ENCODE results near the gene ZNF280A.
"Not testable (repeated sequence)": the region's sequence is repeated elsewhere in the genome, so short reads cannot be mapped to it uniquely, and the experiment has no call there.

Gene ZNF280A

DNA sequence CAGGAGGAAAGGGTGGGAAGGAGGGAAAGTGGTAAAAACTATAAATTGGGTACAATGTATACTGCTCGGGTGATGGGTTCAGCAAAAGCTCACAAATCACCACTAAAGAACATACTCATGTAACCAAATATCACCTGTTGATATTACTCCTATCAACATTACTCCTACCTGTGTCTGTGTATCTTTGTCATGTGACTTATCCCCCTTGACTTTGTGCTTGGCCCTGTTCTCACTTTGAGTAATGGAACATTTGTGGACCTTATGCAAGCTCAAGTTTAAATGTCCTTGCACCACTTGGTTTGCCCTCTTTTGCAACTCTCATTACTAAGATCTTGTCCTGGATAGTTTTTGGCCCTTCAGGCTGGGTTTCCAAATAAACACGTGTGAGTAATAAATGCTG lies 50.5 kb downstream of the ZNF280A start:
- no peak overlapping the region for H3K4me3 ChIP-seq (replicated peaks; ENCODE audit: insufficient read depth, low read length)
- TF ChIP-seq, protein P1, sequence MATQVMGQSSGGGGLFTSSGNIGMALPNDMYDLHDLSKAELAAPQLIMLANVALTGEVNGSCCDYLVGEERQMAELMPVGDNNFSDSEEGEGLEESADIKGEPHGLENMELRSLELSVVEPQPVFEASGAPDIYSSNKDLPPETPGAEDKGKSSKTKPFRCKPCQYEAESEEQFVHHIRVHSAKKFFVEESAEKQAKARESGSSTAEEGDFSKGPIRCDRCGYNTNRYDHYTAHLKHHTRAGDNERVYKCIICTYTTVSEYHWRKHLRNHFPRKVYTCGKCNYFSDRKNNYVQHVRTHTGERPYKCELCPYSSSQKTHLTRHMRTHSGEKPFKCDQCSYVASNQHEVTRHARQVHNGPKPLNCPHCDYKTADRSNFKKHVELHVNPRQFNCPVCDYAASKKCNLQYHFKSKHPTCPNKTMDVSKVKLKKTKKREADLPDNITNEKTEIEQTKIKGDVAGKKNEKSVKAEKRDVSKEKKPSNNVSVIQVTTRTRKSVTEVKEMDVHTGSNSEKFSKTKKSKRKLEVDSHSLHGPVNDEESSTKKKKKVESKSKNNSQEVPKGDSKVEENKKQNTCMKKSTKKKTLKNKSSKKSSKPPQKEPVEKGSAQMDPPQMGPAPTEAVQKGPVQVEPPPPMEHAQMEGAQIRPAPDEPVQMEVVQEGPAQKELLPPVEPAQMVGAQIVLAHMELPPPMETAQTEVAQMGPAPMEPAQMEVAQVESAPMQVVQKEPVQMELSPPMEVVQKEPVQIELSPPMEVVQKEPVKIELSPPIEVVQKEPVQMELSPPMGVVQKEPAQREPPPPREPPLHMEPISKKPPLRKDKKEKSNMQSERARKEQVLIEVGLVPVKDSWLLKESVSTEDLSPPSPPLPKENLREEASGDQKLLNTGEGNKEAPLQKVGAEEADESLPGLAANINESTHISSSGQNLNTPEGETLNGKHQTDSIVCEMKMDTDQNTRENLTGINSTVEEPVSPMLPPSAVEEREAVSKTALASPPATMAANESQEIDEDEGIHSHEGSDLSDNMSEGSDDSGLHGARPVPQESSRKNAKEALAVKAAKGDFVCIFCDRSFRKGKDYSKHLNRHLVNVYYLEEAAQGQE (IDR thresholded peaks at IDR 0.05; ENCODE audit: insufficient replicate concordance, low read depth) = no peak
- no peak for TF ChIP-seq POLR2AphosphoS5 (IDR thresholded peaks at IDR 0.05; ENCODE audit: low read depth)
- TF ChIP-seq SPI1 (IDR thresholded peaks at IDR 0.05; ENCODE audit: borderline replicate concordance, low read depth) = no peak
- TF ChIP-seq, protein P2, sequence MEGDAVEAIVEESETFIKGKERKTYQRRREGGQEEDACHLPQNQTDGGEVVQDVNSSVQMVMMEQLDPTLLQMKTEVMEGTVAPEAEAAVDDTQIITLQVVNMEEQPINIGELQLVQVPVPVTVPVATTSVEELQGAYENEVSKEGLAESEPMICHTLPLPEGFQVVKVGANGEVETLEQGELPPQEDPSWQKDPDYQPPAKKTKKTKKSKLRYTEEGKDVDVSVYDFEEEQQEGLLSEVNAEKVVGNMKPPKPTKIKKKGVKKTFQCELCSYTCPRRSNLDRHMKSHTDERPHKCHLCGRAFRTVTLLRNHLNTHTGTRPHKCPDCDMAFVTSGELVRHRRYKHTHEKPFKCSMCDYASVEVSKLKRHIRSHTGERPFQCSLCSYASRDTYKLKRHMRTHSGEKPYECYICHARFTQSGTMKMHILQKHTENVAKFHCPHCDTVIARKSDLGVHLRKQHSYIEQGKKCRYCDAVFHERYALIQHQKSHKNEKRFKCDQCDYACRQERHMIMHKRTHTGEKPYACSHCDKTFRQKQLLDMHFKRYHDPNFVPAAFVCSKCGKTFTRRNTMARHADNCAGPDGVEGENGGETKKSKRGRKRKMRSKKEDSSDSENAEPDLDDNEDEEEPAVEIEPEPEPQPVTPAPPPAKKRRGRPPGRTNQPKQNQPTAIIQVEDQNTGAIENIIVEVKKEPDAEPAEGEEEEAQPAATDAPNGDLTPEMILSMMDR (IDR thresholded peaks at IDR 0.05; ENCODE audit: insufficient read depth, low read length) = no peak
- TF ChIP-seq GABPA (IDR thresholded peaks at IDR 0.05; ENCODE audit: low read depth) = no peak
- no peak for DNase-seq (ENCODE audit: low read depth in 1 of 2, low spot score in 1 of 2)
- no peaks in the 10 kb centered on the region for H3K27me3 ChIP-seq (ENCODE audit: insufficient read depth, poor library complexity, severe bottlenecking)
- H3K27ac ChIP-seq (replicated peaks) = no peak overlapping the region

DNA sequence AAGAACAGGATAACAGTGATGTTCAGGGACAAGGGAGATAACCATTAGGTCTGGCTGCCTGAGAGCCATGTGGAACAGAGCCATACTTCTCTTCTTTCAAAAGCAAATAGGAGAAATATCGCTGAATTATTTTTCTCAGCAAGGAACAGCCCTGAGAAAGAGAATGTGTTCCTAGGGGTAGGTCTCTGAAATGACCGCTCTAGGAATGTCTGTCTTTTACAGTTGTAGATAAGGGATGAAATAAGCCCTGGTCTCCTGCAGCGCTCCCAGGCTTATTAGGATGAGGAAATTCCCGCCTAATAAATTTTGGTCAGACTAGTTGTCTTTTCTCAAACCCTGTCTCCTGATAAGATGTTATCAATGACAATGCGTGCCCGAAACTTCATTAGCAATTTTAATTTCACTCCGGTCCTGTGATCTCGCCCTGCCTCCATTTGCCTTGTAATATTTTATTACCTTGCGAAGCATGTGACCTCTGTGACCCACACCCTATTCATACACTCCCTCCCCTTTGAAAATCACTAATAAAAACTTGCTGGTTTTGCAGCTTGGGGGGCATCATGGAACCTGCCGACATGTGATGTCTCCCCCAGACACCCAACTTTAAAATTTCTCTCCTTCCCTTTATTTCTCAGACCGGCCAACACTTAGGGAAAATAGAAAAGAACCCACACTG lies 51.1 kb downstream of the ZNF280A start:
- H3K4me3 ChIP-seq (replicated peaks; ENCODE audit: insufficient read depth, low read length); H3K27ac ChIP-seq (replicated peaks); DNase-seq (ENCODE audit: low read depth in 1 of 2, low spot score in 1 of 2); H3K27me3 ChIP-seq (ENCODE audit: insufficient read depth, poor library complexity, severe bottlenecking): not testable (repeated sequence)

DNA sequence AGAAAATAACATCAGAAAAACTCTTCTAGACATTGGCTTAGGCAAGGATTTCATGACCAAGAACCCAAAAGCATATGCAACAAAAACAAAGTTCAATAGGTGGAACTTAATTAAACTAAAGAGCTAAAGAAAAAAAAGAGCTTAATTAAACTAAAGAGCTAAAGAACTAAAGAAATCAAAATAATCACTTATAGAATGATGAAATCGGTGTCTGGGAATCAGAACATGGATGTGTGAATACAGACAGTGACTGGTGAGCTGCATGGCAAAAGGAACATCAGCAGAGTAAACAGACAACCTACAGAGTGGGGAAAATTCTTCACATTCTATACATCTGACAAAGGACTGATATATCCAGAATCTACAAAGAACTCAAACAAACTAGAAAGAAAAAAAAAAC lies 53.0 kb downstream of the ZNF280A start:
- TF ChIP-seq, protein P1 (IDR thresholded peaks at IDR 0.05; ENCODE audit: insufficient replicate concordance, low read depth) = no peak
- TF ChIP-seq SPI1 (IDR thresholded peaks at IDR 0.05; ENCODE audit: borderline replicate concordance, low read depth) (no peak), GABPA (IDR thresholded peaks at IDR 0.05; ENCODE audit: low read depth) (no peak)
- TF ChIP-seq, protein P2 (IDR thresholded peaks at IDR 0.05; ENCODE audit: insufficient read depth, low read length) = no peak
- H3K4me3 ChIP-seq (replicated peaks; ENCODE audit: insufficient read depth, low read length) = no peak overlapping the region
- no peak overlapping the region for H3K27ac ChIP-seq (replicated peaks)
- no peaks in the 10 kb centered on the region for H3K27me3 ChIP-seq (ENCODE audit: insufficient read depth, poor library complexity, severe bottlenecking)
- DNase-seq (ENCODE audit: low read depth in 1 of 2, low spot score in 1 of 2) = no peak

DNA sequence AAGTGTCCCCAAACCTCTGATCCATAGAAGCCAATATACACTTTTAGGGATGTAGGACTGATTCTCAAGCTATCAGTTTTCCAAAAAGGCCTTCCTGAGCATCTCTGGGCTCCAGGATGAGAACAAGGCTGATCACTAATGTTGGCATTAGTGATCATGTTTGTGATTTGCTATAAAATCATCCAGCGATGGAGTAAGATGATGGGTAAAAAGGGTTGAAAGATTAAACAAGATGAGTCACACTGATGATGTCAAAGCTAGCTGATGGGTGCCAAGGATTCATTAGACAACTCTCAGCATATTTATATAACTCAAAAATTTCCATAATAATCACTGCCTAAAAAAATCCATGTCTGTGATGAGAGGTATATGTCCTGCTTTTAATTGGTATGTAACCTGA lies 54.3 kb downstream of the ZNF280A start:
- TF ChIP-seq, protein P2 (IDR thresholded peaks at IDR 0.05; ENCODE audit: insufficient read depth, low read length) = no peak
- TF ChIP-seq POLR2AphosphoS5 (IDR thresholded peaks at IDR 0.05; ENCODE audit: low read depth) (no peak), SPI1 (IDR thresholded peaks at IDR 0.05; ENCODE audit: borderline replicate concordance, low read depth) (no peak), GABPA (IDR thresholded peaks at IDR 0.05; ENCODE audit: low read depth) (no peak)
- TF ChIP-seq, protein P1 (IDR thresholded peaks at IDR 0.05; ENCODE audit: insufficient replicate concordance, low read depth) = no peak
- DNase-seq (ENCODE audit: low read depth in 1 of 2, low spot score in 1 of 2) = no peak

More for the DNA sequence above, 54.3 kb downstream of the ZNF280A start:
- Histone ChIP-seq H3K27ac (replicated peaks) (no peak overlapping the region), H3K27me3 (ENCODE audit: insufficient read depth, poor library complexity, severe bottlenecking) (peaks cover 6% of the 10 kb centered on the region), H3K4me3 (replicated peaks; ENCODE audit: insufficient read depth, low read length) (no peak overlapping the region)

Measured in HL-60 (cell line).